ENCODE data around the gene NFAM1. TPM values are rescaled to one million over a fixed set of nuclear protein-coding genes. Genes with fewer than 3 reads are reported as not detected.

The NFAM1 gene
- total RNA-seq, 1 experiment from 2014 or later = 0.12 TPM

DNA sequence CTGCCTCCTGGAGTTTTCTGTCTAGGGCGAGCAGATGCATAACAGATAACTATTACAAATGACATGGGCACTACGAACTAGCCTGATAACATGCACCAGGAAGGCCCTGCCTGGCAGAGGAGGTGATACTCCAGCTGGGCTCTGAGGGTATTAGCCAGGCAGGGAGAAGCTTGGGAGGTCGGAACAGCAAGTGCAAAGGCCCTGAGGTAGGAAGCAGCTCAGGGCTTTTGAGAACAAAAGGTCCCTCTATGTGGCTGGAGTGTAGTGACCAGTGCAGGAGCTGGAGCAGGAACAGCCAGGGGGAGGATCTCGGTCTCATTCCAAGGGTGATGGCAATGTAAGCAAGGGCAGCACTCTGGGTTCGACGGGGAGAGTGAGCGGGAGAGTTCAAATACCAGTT lies 100.1 kb downstream of the NFAM1 start:
- no peak for ATAC-seq
- TF ChIP-seq YY1 (IDR thresholded peaks at IDR 0.05; ENCODE audit: extremely low read depth, insufficient replicate concordance, low read depth, low read length) = no peak
- no peak for TF ChIP-seq EGR1 (IDR thresholded peaks at IDR 0.05; ENCODE audit: low read depth)
- TF ChIP-seq, protein P1, sequence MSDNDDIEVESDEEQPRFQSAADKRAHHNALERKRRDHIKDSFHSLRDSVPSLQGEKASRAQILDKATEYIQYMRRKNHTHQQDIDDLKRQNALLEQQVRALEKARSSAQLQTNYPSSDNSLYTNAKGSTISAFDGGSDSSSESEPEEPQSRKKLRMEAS (IDR thresholded peaks at IDR 0.05) = no peak
- no peak for TF ChIP-seq TCF7L2 (IDR thresholded peaks at IDR 0.05; ENCODE audit: borderline replicate concordance, extremely low read depth, insufficient read depth, insufficient read length)
- no peaks in the 10 kb centered on the region for H3K36me3 ChIP-seq (ENCODE audit: control insufficient read depth in 1 of 2, insufficient read depth in 2 of 2, low read length in 2 of 2)
- no peak overlapping the region for H3K4me3 ChIP-seq (replicated peaks in 1 of 2; ENCODE audit: low read depth in 1 of 2, low read length in 2 of 2)
- POLR2A ChIA-PET = no interaction called here
- no peaks in the 10 kb centered on the region for H4K20me1 ChIP-seq (ENCODE audit: insufficient read depth)
- no peaks in the 10 kb centered on the region for H3K27me3 ChIP-seq (ENCODE audit: insufficient read depth, low read length)
- H3K27ac ChIP-seq (ENCODE audit: low read depth, low read length) = no peak overlapping the region
- no peaks in the 10 kb centered on the region for H3K9me2 ChIP-seq (ENCODE audit: insufficient read depth)
- H3K9ac ChIP-seq (ENCODE audit: low read length) = no peak overlapping the region
- H3K4me1 ChIP-seq (ENCODE audit: control insufficient read depth in 1 of 2, insufficient read depth in 2 of 2, low read length in 2 of 2) = peaks cover 0 to 12% of the 10 kb centered on the region in 2 experiments; a peak in 2 of 4 replicates
- no peak for DNase-seq (ENCODE audit: low read depth, low spot score)
- no peaks in the 10 kb centered on the region for H3K79me2 ChIP-seq (ENCODE audit: insufficient read depth, low read length)
- RAD21 ChIA-PET (ENCODE audit: low non-redundant PET in 1 of 2, low total read pairs in 2 of 2, uncharacterized antibody in 2 of 2, unreplicated experiment in 2 of 2) = no interaction called here
- no peak overlapping the region for H2AFZ ChIP-seq (ENCODE audit: low read depth, low read length, poor library complexity, severe bottlenecking)
- CTCF ChIA-PET = no interaction called here
- H3K9me3 ChIP-seq (ENCODE audit: control insufficient read depth in 1 of 2, insufficient read depth in 1 of 2, low read depth in 1 of 2, low read length in 2 of 2) = no peaks in the 10 kb centered on the region
- intact Hi-C loops (cut with micrococcal nuclease) = no loop called here
- no TSS peak for BruUV-seq (replicated peaks)
- no peak overlapping the region for H3K4me2 ChIP-seq (ENCODE audit: low read length)

DNA sequence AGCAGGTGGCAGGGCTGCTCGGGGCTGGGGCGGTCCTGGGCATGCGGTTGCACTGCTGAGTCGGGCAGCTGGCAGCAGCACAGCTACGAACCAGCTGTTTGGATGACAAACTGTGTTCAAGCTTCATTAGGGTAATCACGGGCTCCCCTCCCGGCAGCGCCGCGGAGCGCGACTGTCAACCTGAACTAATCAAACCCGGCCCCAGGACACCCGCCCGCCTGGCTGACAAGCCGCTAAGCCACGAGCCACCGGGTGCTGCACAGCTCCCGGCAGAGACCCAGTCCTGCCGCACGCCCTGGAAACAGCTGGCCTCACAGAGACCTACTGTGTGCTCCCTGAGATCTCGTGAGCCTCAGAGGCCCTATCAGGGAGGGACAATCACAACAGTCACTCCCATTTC lies 101.2 kb downstream of the NFAM1 start:
- Histone ChIP-seq H3K79me2 (ENCODE audit: insufficient read depth, low read length) (no peaks in the 10 kb centered on the region), H3K27ac (ENCODE audit: low read depth, low read length) (no peak overlapping the region), H4K20me1 (ENCODE audit: insufficient read depth) (no peaks in the 10 kb centered on the region), H3K9me2 (ENCODE audit: insufficient read depth) (no peaks in the 10 kb centered on the region), H3K9ac (ENCODE audit: low read length) (no peak overlapping the region), H3K9me3 (ENCODE audit: control insufficient read depth in 1 of 2, insufficient read depth in 1 of 2, low read depth in 1 of 2, low read length in 2 of 2) (no peaks in the 10 kb centered on the region), H3K27me3 (ENCODE audit: insufficient read depth, low read length) (no peaks in the 10 kb centered on the region), H2AFZ (ENCODE audit: low read depth, low read length, poor library complexity, severe bottlenecking) (no peak overlapping the region), H3K4me1 (ENCODE audit: control insufficient read depth in 1 of 2, insufficient read depth in 2 of 2, low read length in 2 of 2) (peaks cover 0 to 12% of the 10 kb centered on the region in 2 experiments; a peak in 2 of 4 replicates), H3K4me3 (replicated peaks in 1 of 2; ENCODE audit: low read depth in 1 of 2, low read length in 2 of 2) (no peak overlapping the region), H3K4me2 (ENCODE audit: low read length) (no peak overlapping the region), H3K36me3 (ENCODE audit: control insufficient read depth in 1 of 2, insufficient read depth in 2 of 2, low read length in 2 of 2) (no peaks in the 10 kb centered on the region)
- DNase-seq (ENCODE audit: low read depth, low spot score) (no peak), ATAC-seq (no peak)
- TF ChIP-seq CEBPB (IDR thresholded peaks at IDR 0.05; ENCODE audit: low read depth) = no peak
- no peak for TF ChIP-seq RAD21 (IDR thresholded peaks at IDR 0.05; ENCODE audit: low read depth)
- TF ChIP-seq, protein P2, sequence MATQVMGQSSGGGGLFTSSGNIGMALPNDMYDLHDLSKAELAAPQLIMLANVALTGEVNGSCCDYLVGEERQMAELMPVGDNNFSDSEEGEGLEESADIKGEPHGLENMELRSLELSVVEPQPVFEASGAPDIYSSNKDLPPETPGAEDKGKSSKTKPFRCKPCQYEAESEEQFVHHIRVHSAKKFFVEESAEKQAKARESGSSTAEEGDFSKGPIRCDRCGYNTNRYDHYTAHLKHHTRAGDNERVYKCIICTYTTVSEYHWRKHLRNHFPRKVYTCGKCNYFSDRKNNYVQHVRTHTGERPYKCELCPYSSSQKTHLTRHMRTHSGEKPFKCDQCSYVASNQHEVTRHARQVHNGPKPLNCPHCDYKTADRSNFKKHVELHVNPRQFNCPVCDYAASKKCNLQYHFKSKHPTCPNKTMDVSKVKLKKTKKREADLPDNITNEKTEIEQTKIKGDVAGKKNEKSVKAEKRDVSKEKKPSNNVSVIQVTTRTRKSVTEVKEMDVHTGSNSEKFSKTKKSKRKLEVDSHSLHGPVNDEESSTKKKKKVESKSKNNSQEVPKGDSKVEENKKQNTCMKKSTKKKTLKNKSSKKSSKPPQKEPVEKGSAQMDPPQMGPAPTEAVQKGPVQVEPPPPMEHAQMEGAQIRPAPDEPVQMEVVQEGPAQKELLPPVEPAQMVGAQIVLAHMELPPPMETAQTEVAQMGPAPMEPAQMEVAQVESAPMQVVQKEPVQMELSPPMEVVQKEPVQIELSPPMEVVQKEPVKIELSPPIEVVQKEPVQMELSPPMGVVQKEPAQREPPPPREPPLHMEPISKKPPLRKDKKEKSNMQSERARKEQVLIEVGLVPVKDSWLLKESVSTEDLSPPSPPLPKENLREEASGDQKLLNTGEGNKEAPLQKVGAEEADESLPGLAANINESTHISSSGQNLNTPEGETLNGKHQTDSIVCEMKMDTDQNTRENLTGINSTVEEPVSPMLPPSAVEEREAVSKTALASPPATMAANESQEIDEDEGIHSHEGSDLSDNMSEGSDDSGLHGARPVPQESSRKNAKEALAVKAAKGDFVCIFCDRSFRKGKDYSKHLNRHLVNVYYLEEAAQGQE (IDR thresholded peaks at IDR 0.05; ENCODE audit: low read depth) = no peak
- no peak for TF ChIP-seq SP1 (IDR thresholded peaks at IDR 0.05; ENCODE audit: low read depth)
- no peak for TF ChIP-seq ZNF274 (IDR thresholded peaks at IDR 0.05; ENCODE audit: low read depth, low read length)
- no peak for TF ChIP-seq EGR1 (IDR thresholded peaks at IDR 0.05; ENCODE audit: low read depth)
- no peak for TF ChIP-seq ZFX (IDR thresholded peaks at IDR 0.05)
- no peak for TF ChIP-seq ELF1 (IDR thresholded peaks at IDR 0.05; ENCODE audit: borderline replicate concordance, low read depth)
- no peak for TF ChIP-seq JUND (IDR thresholded peaks at IDR 0.05)
- TF ChIP-seq, protein P3, sequence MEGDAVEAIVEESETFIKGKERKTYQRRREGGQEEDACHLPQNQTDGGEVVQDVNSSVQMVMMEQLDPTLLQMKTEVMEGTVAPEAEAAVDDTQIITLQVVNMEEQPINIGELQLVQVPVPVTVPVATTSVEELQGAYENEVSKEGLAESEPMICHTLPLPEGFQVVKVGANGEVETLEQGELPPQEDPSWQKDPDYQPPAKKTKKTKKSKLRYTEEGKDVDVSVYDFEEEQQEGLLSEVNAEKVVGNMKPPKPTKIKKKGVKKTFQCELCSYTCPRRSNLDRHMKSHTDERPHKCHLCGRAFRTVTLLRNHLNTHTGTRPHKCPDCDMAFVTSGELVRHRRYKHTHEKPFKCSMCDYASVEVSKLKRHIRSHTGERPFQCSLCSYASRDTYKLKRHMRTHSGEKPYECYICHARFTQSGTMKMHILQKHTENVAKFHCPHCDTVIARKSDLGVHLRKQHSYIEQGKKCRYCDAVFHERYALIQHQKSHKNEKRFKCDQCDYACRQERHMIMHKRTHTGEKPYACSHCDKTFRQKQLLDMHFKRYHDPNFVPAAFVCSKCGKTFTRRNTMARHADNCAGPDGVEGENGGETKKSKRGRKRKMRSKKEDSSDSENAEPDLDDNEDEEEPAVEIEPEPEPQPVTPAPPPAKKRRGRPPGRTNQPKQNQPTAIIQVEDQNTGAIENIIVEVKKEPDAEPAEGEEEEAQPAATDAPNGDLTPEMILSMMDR (IDR thresholded peaks at IDR 0.05 in 2 of 3, conservative IDR thresholded peaks at IDR 0.05 in 1 of 3; ENCODE audit: borderline replicate concordance in 1 of 3, insufficient read depth in 1 of 3, low read depth in 2 of 3, low read length in 2 of 3) = no peak
- TF ChIP-seq FOSL1 (IDR thresholded peaks at IDR 0.05; ENCODE audit: low read depth) = no peak
- POLR2A ChIA-PET = no interaction called here
- intact Hi-C loops (cut with micrococcal nuclease) = no loop called here
- BruUV-seq (replicated peaks) = no TSS peak
- CTCF ChIA-PET = no interaction called here
- RAD21 ChIA-PET (ENCODE audit: low non-redundant PET in 1 of 2, low total read pairs in 2 of 2, uncharacterized antibody in 2 of 2, unreplicated experiment in 2 of 2) = no interaction called here
